Ecto neural progenitor cell (in vitro differentiated cells): ENCODE measurements around the gene OR2T6.
"Not testable (repeated sequence)": the region's sequence is repeated elsewhere in the genome, so short reads cannot be mapped to it uniquely, and the experiment has no call there.

Experiments used
- DNase-seq: peaks from one replicate; pipeline ENCODE4 v3.0.0-alpha.2; 2018; ENCODE audit warnings: low spot score

The OR2T6 gene, protein sequence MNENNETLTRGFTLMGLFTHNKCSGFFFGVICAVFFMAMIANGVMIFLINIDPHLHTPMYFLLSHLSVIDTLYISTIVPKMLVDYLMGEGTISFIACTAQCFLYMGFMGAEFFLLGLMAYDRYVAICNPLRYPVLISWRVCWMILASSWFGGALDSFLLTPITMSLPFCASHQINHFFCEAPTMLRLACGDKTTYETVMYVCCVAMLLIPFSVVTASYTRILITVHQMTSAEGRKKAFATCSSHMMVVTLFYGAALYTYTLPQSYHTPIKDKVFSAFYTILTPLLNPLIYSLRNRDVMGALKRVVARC

DNA sequence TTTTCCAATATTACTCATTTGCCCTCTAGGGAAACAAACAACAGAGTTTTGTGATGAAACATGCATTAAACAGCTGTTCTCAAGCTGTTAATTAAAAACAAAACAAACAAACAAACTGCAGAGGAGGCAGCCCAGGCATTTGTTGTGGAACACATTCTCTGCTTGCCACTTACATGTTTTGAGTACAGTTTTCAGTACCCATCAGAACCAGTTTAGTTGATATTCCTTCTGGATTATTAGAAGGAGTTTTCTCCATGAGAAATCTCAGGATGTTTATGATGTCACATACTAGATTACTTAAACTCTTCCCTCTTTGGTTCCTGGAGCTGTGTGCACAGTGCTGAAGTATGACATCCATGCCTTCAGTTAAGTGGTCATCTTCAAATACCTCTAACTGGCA, at the start of gene OR2T6:
TSS of gene OR2T6 (plus strand) at position 301 of the 400 bp plus-strand sequence. CDS start 11,863 bp downstream, outside the sequence.
- no peak for DNase-seq

DNA sequence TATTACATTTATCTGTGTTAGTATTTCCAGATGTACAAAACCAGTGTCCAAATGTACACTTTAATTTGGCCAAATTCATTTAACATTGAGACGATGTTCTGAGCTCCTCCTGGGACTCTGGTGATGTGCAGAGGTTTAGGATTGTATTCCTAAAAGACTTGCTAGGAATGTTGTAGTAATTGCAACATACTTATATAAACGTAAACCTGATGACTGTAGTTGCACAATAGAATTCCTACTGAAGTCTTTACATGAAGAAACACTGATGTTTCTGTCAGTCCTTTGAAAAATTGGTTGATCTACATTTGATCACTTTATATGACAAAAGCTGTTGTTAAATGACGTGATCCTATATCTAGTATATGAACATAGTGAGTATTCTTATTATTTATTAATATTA, 32.1 kb upstream of the OR2T6 start:
- DNase-seq, result no peak

DNA sequence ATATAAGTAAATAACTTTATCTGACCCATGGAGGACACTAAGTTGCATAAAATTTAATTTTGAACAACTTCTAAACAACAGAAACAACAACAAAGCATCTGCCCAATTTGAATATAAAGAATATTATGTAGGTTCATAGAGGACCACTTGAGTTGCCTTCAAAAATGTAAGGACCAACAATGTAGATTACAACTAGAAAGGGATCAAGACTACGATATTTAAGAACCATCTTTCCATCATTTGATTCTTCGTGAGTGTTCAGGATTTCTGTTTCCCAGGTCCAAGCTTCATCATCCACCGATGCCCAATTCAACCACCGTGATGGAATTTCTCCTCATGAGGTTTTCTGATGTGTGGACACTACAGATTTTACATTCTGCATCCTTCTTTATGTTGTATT, 27.1 kb upstream of the OR2T6 start, which contains the start of gene OR14C36:
TSS of gene OR14C36 (plus strand) at position 301 of the 400 bp plus-strand sequence. CDS start at position 301, 0 bp downstream.
- no peak for DNase-seq

DNA sequence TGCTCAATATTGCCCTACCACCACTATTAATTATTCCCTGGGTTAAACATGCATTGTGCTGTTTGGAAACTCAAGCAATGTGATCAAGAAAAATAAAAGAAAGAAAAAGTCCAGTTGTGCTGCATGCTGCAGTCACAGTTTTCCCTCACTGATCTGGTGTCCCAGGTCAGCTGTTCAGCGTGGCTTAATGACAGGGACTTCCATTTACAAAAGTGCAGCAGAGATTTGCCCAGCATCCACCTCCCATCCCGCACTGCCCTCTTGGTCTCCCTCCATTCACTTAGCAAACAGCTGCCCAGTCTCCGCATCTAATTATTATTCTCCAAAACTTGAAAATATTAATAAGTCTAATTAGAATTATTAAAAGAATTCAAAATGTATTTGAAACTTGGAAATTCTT, 16.1 kb upstream of the OR2T6 start:
- DNase-seq, result no peak

DNA sequence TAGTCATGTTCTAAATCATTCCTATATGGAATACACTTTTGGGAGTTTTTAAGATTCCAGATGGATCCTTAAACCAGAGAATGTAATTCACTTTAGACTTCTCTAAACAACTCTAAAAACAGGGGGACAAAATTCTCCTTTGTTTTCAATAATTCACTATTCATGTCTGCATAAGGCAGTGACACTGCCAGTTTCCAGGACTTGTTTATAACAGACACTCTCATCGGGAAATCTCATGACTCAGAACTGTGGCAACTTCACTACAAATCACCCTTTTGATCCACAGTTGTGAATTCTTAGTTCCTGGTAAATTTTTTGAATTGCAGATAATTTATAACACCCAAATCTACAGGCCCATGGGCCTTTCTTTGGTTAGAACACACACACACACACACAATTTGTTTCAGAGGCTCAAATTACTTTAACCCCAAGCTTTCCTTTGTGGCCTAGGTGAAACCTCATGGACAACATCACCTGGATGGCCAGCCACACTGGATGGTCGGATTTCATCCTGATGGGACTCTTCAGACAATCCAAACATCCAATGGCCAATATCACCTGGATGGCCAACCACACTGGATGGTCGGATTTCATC, 14.3 kb upstream of the OR2T6 start, which contains the start of gene OR2T4:
TSS of gene OR2T4 (plus strand) at position 545 of the 595 bp plus-strand sequence. CDS start at position 545, 0 bp downstream.
- no peak for DNase-seq

DNA sequence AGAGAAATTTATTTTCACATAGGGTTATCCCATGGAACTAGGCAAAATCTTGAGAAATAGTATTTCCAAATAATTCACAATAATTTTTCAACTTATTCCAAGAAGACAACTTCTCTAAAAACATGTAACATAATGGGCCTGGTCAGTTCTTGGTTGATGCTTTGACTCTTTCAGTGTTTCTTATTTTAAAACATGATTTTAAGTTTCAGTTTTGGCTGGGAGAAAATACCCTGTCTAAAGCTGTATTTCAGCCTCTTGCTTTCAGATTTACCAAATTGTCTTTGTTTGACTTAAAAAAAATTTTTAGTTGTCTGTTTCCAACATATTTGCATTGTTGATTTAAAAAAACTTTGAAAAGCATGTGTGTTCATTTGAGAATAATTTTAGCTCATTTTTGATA, 8.9 kb upstream of the OR2T6 start:
- no peak for DNase-seq

DNA sequence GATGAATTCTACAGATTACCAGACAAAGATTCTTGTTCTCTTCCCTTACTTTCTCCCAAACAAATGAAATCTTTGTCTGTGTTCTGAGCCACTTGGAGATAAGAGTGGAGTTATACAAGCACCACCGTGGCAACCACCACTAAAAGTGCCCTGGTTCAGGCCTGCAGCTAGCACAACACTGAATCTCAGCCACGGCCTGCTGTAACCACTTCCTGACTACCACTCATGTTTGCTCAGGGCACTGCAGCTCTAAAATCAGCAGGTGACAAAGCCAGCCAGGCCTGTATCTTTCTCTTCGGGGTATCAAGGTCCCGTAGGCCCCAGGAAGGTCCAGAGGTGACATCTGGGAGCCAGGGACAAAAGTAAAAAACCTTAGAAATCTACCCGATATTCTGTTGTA, 3.2 kb upstream of the OR2T6 start:
- DNase-seq, result no peak

DNA sequence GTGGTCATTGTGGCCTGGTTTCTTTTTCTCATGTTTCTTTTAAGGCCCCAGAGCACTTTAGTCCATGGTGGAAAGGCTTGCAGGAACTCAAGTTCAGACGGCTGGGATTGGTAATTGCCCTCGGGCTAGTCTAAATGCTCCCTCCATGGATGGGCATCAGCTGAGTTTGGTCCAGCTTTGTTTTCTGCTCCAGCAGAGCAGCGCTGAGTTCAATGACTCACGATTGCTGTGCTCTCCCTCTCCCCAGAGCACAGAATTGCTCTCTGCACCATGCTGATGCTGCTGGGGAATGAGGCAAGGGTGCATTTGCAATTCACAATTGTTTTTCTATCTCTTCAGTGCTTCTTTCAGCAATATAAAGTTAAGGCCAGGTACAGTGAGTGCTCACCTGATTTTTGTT, 1.8 kb upstream of the OR2T6 start:
- DNase-seq, result no peak

DNA sequence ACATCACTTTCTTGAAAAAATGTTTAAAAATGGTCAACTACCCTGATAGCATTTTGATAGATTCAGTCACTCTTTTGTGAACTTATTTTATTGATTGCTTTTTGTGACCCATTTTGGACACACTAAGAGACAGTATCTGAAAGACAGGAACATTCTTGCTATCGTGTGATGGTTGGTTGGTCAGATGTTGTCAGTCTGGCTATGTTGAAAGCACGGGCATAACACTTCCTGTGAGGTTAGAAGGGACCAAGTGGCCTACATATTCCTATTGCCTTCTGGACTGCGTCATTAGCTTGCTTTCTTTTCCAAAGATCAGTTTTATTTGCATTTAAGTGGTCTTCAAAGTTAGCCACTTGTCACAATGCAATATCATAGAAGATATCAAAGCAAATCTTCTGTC, 1.4 kb downstream of the OR2T6 start:
- DNase-seq, result no peak

DNA sequence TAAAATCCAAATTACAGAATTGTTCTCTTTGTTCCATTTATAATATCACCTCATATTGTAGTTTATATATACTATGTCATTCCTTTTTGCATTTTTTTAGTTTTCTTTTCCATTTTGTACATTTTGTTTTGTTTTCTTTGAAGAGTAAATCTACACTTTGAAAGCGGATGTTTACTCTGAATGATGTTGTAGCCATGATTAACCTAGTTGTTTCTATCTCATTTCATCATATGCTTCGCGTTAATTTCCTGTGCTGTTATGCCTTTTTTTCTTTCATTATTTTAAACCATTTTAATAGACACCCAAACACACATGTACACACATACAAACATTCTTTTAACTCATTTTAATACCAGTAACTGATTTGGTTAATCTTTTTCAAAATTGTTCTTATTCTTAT, 5.3 kb downstream of the OR2T6 start:
- DNase-seq, result no peak

DNA sequence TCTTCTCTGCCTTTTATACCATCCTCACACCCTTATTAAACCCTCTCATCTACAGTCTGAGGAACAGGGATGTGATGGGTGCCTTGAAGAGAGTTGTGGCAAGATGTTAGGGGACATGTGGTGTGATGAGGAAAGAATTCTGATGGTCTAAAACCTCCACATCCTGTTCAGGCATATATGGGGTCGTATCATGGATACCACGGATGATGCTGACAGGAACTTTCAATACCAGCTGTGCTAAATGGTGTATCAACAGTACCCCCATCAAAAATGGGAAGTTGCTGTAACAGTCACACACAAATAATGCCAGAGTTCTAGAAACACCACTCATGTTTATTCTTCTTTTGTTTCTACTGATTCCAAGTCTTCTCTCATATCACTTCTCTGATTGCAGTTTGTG, 12.9 kb downstream of the OR2T6 start:
- DNase-seq, result no peak

DNA sequence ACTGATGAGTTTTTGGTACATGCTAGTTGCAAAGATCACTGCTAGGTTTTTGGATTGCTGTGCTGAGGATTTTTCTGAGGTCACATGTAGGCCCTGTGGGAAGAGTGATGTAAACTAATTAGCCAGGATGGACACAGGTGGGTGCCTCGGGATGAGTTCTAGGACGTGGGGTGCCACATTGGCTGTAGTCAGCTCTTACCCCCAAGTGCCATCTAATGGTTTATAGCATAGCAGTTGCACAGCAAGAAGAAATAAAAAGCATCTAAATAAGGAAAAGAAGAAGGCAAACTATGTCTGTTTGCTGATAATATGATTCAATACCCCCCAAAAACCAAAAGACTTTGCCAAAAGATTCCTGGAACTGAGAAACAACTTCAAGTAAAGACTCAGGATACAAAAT, 17.5 kb downstream of the OR2T6 start:
- no peak for DNase-seq

DNA sequence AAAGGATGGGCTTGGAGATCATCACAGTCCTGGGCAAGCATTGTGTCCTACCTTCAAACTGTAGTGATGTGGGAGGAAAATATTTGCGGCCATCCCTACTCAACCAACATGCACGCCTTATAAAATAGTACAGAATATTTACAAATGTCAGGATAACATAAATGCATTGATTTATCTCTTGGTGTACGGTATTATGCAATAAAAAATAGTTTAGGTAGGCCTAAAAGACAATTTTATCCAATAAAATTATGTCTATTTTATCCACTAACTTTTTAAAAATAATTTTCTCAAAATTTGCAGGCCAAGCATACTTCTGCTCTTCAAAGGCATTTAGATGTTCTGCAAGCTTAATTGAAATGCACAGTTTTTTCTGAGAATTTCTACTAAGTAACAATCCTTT, 27.2 kb downstream of the OR2T6 start, which contains the start of gene OR2T1:
TSS of gene OR2T1 (plus strand) at position 301 of the 400 bp plus-strand sequence. CDS start 3,100 bp downstream, outside the sequence.
- no peak for DNase-seq

DNA sequence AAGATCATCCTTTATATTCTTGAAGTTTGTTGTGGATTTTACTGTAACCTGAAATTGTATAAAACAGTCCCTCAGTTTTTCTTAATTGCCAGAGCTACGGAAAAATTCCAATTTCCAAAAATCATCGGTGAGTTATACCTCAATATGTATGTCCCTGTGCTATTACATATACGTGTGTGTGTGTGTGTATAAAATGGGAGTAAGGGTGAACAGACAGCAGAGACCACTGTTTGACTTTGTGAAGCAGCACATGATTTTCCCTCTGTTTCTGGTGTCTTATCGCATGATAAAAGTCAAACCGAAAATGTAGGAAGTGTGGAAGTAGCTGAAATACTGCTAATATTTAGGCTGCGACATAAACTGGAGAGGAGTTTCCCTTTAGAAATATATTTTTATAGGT, 28.5 kb downstream of the OR2T6 start:
- DNase-seq, result no peak

DNA sequence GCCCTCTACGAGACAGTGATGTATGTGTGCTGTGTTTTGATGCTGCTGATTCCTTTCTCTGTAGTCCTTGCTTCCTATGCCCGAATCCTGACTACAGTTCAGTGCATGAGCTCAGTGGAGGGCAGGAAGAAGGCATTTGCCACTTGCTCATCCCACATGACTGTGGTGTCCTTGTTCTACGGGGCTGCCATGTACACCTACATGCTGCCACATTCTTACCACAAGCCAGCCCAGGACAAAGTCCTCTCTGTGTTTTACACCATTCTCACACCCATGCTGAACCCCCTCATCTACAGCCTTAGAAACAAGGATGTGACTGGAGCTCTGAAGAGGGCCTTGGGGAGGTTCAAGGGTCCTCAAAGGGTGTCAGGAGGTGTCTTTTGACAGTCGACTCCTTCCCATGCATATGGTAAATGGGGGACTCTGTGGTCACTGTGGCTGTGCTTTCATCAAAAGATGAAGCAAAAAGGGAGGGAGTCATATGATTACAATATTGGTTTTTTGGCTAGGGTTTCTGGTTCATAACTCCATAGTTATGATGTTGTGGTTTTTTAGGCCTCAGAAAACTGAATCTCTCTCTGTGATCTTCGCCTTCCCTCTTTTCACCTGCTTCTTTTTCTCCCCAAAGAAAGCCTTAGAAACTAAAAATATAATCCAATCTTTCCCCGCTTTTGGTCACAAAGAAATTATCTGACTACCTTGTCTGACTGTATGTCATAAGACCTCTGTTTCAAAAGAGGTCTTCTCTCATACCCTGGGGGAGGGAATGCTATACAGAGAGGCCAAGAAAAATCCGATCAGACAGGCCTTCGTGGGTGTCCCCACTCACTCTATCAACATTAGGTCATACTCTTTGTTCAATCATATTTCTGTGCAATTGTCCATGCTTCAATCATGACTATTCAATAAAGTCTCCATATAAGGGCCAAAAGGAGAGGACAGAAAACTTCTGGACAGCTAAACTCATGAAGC, 31.5 kb downstream of the OR2T6 start:
- no peak for DNase-seq

DNA sequence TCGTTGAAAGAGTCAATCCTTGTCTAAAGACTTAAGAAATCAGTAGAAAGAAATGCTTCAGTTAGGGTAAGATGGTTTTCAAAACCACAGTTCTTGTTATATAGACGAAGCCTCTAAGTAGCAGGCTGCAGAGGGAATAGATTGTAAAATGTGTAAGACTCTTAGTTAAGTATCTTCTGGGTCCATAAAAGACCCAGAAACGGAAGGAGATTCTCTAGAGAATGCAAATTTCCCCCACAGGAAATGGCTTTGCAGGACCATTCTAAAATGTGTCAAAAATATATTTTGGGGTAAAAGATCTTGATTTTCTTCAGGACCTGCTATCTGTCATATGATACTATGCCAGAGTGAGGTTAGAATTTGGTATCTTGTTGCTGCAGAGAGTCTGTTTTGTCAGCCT, 40.7 kb downstream of the OR2T6 start:
- DNase-seq, result no peak

DNA sequence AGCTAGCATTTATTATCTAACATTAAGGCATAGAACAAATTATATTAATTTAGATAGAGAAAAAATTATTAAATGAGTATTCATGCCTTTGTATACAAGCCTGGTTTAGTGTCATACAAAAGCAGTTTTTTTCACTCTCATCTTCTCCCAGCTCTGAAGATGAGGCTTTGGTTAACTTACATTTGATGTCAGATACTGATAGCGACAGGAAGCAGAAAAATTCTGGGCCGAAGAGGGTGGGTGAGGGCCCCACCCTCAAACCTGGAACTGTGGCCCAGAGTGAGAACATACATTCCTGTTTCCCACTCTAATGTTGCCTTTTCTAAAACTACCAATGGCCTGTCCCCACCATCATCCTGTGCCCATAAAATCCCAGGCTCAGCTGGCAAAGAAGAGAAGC, 42.3 kb downstream of the OR2T6 start:
- DNase-seq, result no peak

DNA sequence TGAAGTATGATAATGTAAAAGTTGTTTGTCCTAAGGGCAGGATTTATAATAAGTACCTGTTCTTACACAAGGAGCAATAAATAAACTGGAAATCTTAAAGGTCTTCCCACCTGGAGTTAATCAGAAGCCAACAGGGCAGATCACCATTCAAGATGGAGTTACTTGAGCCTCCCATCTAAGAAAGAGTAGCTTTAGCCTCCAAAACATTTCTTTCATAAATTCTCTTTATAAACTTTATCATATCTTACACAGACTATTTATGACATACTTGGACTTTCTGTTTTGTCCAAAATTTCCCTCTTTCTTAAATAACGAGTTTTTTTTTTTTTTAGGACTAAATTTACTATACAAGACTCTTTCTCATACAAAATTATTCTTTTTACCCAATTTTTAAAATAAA, 45.8 kb downstream of the OR2T6 start:
- DNase-seq, result no peak

DNA sequence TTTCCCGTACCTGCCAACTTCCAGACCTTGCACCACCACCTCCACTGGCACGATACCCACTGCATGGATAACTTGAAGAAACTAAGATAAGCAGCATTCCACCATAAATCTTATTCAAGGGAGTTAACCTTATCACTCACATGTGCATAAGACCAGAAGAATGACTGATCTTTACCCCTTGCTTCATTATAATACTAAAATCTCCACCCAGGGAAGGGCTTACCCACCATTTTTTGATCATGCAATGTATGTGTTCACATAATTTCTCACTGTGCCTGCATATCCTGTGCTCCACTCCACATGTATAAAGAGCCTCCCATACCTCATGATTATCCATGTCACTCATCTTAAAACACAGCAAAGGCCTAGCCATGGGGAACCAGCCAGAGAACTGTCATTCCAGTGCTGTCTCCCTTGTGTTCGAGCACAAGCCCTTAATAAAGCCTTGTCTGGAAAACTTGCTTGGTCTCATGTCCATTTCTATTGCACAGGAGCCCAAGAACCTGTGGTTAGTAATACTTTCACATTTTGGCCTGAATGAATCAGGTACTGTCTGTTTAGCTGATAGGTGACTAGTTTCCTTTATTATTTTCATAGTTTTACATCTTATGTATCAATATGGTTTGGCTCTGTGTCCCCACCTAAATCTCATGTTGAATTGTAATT, 52.1 kb downstream of the OR2T6 start:
- not testable (repeated sequence) for DNase-seq

DNA sequence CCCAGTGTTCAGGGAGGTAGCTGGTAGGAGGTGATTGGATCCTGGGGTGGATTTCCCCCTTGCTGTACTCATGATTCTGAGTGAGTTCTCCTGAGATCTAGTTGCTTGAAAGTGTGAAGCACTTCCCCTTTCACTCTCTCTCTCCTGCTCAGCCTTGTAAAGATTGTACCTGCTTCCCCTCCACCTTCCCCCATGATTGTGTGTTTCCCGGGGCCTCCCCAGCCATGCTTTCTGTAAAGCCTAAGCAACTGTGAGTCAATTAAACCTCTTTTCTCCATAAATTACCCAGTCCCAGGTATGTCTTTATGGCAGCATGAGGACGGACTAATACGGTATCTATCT, 52.6 kb downstream of the OR2T6 start:
- DNase-seq, result not testable (repeated sequence)

DNA sequence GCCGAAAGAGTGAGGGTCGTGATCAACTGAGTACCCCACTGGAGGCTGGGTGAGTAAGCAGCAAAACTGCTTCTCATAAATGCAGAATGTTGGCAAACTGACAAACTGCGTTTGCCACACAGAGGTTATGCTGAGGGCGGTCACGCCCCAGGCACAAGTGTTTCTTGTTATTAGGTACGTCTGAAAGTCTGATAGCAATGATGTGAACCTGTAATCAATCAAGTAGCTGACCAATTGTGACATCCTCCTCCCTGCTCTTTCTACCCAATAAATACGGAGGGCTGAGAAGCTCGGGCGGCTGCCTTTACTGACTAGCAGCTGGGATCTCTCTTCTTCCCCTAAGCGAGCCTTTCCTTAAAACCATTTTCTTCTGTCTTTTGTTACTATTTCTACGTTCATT, 56.1 kb downstream of the OR2T6 start:
- not testable (repeated sequence) for DNase-seq

DNA sequence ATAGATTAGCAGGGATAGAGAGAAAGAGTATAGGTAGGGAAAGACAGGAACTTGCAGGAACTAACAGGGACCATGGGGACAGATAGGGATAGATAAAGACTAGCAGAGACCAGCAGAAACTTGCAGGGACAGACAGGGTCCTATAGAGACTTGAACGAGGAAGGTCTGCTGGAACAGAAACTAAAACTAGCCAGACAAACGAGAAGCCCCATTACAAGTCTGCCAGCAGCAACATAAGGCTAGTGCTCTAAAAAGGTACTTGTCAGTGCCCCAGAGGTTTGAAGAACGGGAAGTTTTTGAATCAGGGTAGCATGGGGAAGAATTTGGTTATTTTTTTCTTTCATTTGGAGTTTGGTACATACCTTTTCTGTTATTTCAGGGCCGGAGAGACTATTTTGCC, 56.7 kb downstream of the OR2T6 start:
- not testable (repeated sequence) for DNase-seq
